ENCODE data around the gene TSPEAR.

GRCh38 chr21:44658913-44659595, 52.3 kb downstream of the TSPEAR start:
- TF ChIP-seq CTCF (IDR thresholded peaks at IDR 0.05; ENCODE audit: low read depth, low read length), result no peak
- no peak for TF ChIP-seq MAX (IDR thresholded peaks at IDR 0.05; ENCODE audit: low read depth, low read length)
- TF ChIP-seq POLR2A (IDR thresholded peaks at IDR 0.05; ENCODE audit: extremely low read depth, insufficient read length), result no peak
- no peak for TF ChIP-seq MYC (IDR thresholded peaks at IDR 0.05; ENCODE audit: low read depth, low read length)

Measured in NB4 (cell line).